Kidney epithelial cell (primary cell): ENCODE measurements around the gene SETBP1. TPM values are rescaled to one million over a fixed set of nuclear protein-coding genes. Genes with fewer than 3 reads are reported as not detected.

Source experiments
- DNase-seq: peaks from one replicate; pipeline ENCODE4 v3.0.0-alpha.2; 2010; ENCODE audit warnings: low read depth
- H3K27me3 ChIP-seq: 2 replicates; pipeline ENCODE4 v1.6.0; 2011; ENCODE audit warnings: low read length; ENCODE audit not compliant: control insufficient read depth, insufficient read depth
- H3K36me3 ChIP-seq: 2 replicates; pipeline ENCODE4 v1.5.1; 2011; ENCODE audit warnings: low read length; ENCODE audit not compliant: control insufficient read depth, insufficient read depth
- H3K4me3 ChIP-seq: 2 replicates; pipeline ENCODE4 v1.5.1; 2011; ENCODE audit warnings: low read depth, mild to moderate bottlenecking, control low read depth, low read length
- total RNA-seq: library from RNA; depleted of rRNA; stranded (reverse); fragments of >200 nt; gene quantifications from 2 replicates; pipeline ENCODE4 v1.2.3, GENCODE V29; 2015
- TF ChIP-seq, protein P1 (sequence below): IDR thresholded peaks from 2 replicates; pipeline ENCODE4 v1.5.1; 2011; ENCODE audit warnings: mild to moderate bottlenecking, moderate library complexity, low read length, control low read depth, inconsistent platforms; ENCODE audit not compliant: insufficient read depth, poor library complexity, severe bottlenecking

Gene SETBP1
- total RNA-seq, 1 donor from 2014 or later: 2.9 TPM

DNA sequence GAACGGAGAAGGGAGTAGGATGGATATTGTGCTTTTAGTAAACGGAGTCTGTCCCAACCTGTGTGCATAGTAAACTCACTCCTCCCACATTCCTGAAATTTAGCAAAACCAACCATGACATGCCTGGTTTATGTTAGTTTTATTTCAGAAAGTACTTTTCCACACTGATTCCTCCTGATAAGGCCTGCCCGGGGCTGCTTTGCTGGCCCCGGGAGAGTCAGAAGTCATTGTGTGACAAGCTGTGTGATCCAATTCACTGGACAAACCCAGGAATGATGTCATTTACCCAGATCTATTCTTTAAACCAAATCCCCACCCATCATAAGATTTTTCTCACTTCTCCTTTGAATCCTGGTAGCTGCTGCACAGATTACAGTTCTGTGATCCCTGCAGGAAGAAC is 109.0 kb downstream of the SETBP1 start:
- Histone ChIP-seq H3K27me3 (no peaks in the 10 kb centered on the region), H3K36me3 (no peaks in the 10 kb centered on the region), H3K4me3 (no peak overlapping the region)
- TF ChIP-seq, protein P1, sequence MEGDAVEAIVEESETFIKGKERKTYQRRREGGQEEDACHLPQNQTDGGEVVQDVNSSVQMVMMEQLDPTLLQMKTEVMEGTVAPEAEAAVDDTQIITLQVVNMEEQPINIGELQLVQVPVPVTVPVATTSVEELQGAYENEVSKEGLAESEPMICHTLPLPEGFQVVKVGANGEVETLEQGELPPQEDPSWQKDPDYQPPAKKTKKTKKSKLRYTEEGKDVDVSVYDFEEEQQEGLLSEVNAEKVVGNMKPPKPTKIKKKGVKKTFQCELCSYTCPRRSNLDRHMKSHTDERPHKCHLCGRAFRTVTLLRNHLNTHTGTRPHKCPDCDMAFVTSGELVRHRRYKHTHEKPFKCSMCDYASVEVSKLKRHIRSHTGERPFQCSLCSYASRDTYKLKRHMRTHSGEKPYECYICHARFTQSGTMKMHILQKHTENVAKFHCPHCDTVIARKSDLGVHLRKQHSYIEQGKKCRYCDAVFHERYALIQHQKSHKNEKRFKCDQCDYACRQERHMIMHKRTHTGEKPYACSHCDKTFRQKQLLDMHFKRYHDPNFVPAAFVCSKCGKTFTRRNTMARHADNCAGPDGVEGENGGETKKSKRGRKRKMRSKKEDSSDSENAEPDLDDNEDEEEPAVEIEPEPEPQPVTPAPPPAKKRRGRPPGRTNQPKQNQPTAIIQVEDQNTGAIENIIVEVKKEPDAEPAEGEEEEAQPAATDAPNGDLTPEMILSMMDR: no peak
- no peak for DNase-seq

DNA sequence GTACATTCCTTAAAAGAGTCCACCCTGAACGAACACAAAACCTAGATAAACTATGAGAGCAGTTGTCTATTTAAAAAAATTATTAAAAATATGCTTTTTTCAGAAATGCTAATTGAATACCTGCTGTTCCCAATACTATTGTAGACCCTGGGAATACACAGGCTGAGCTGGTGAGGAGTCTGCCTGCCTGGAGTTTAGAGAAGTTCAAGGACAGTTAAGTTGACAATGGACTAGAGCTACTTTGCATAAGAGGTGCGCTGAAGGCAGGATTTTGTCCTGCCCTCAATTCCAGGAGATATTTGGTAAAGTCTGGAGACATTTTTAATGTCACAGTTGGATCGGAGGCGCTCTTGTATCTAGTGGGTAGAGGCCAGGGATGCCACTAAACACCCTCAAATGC is 110.2 kb downstream of the SETBP1 start:
- Histone ChIP-seq H3K27me3 (no peaks in the 10 kb centered on the region), H3K36me3 (no peaks in the 10 kb centered on the region), H3K4me3 (no peak overlapping the region)
- DNase-seq: no peak
- TF ChIP-seq, protein P1: no peak

DNA sequence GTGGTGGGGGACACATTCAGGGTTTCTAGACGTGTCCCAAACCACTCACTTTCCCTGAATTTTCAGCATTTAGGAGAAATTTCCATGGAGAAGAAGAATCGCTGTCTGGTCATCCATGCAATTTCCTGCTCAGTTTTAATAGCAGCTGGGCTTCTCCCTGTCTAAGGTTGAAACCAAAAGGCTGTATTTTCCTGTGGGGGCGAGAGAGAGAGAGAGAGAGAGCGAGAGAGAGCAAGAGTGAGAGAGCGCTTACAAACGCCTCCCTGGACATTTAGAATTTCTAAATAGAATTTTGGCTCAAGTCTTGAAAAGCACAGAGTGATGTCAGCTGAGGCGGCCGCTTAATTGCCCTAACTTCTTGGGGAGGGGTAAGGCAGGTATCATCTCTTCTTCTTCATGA is 110.8 kb downstream of the SETBP1 start:
- TF ChIP-seq, protein P1: no peak
- H3K27me3 ChIP-seq: no peaks in the 10 kb centered on the region
- no peak for DNase-seq
- no peaks in the 10 kb centered on the region for H3K36me3 ChIP-seq
- no peak overlapping the region for H3K4me3 ChIP-seq

DNA sequence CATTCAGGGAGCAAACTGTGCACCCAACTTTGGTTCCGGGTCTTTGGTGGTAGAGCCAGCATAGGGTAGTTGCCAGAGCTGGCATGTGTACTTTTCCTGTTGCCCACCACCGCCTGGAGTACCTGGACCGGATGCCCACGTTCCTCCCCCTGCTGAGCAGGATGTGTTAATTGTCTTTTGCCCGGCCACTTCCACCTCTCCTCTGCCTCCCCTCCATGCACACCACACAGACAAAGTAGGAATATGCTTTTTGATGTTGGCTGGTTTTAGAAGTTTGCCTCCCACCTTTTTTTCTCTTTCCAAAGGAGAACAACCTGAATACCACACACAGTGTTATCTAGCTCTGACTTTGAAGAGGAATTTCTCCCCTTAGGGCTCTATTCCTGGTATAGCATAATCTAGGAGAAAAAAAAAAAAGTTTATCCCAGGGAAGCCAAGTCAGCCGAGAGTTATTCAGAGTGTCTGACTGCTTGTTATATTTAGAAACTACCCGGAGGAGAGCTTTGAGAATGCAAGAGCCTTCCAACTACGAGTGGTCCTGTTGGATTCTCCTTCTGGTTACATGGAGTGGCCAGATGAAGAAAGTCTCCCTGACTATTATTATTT is 111.9 kb downstream of the SETBP1 start:
- Histone ChIP-seq H3K27me3 (no peaks in the 10 kb centered on the region), H3K36me3 (no peaks in the 10 kb centered on the region), H3K4me3 (no peak overlapping the region)
- TF ChIP-seq, protein P1: no peak
- DNase-seq: no peak

DNA sequence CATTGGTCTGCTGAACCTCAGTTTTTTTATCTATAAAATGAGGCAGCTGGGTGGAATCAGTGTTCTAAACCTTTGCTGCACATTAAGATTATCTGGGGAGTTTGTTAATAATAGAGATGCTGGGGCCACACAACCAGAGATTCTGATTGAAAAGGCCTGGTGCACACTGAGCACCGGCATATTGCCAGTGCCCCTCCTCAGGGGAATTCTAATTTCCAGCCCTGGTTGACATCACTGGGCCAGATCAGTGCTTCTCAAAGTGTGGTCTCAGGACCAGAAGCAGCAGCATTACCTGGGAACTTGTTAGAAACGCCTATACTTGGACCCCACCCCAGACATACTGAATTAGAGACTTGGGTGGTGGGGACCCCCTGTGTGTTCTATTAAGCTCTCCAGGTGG is 112.5 kb downstream of the SETBP1 start:
- no peaks in the 10 kb centered on the region for H3K36me3 ChIP-seq
- TF ChIP-seq, protein P1: no peak
- H3K27me3 ChIP-seq: no peaks in the 10 kb centered on the region
- no peak for DNase-seq
- no peak overlapping the region for H3K4me3 ChIP-seq

DNA sequence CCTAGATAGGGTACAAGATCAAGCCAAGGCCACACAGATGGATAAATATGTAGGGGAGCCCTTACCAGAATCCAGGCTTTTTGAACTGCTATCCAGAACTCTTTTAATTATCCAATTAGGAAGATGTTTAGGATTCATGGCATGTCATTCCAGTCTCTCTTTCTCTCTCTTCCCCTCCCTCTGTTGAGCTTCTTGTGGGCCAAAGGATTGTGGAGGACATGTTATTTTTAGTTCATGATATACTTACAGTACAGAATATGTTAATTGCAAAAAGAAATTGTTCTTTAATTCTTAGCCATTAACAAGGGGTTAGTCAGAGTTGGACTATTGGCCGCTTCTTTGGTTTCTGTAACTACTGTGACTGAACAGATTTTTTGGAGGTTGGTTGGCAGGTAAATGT is 113.0 kb downstream of the SETBP1 start:
- no peak overlapping the region for H3K4me3 ChIP-seq
- H3K27me3 ChIP-seq: no peaks in the 10 kb centered on the region
- TF ChIP-seq, protein P1: no peak
- no peaks in the 10 kb centered on the region for H3K36me3 ChIP-seq
- no peak for DNase-seq
